SK-N-SH (cell line): ENCODE data around the gene TMOD2. TPM values are rescaled to one million over a fixed set of nuclear protein-coding genes. Genes with fewer than 3 reads are reported as not detected.

Experiments
- CTCF ChIA-PET: fragments of 300-600, 350-600 bp; formaldehyde crosslinking; extraction: SDS; loops from one replicate; lab custom pipeline; 2021; lab: Yijun Ruan, JAX
- POLR2A ChIA-PET: fragments of 350-600 bp; sonication (Branson Sonifier 250); formaldehyde crosslinking; extraction: SDS; loops from one replicate; lab custom pipeline; 2020; ENCODE audit warnings: antibody characterized with exemption, inconsistent platforms; lab: Yijun Ruan, JAX
- DNase-seq: peaks from one replicate; pipeline ENCODE4 v3.0.0; 2012
- H2AFZ ChIP-seq: fragments of 200-600 bp; sonication (generic); 2 replicates; pipeline ENCODE4 v1.8.1; 2016; ENCODE audit warnings: antibody characterized with exemption, mild to moderate bottlenecking, low read depth
- H3F3A ChIP-seq: fragments of 200-600 bp; sonication (generic); replicated peaks from 2 replicates; pipeline ENCODE3; 2016; ENCODE audit warnings: antibody characterized with exemption, mild to moderate bottlenecking; ENCODE audit not compliant: insufficient read depth
- H3K27ac ChIP-seq, 2 experiments: fragments of 200-500 bp in 1 of 2; fragments of 200-600 bp in 1 of 2; sonication (Bioruptor generic) in 1 of 2; sonication (generic), shearing (Covaris generic) in 1 of 2; 2 replicates each; pipeline versions ENCODE4 v1.5.1 to v1.6.1; 2014 to 2016; ENCODE audit warnings: low read depth in 2 of 2, inconsistent platforms in 1 of 2, low read length in 1 of 2, mild to moderate bottlenecking in 1 of 2, mixed read lengths in 1 of 2
- H3K27me3 ChIP-seq: fragments of 200-600 bp; sonication (generic), shearing (Covaris generic); 2 replicates; pipeline ENCODE4 v1.6.1; 2016; ENCODE audit warnings: mixed run types; ENCODE audit not compliant: insufficient read depth
- H3K36me3 ChIP-seq, 2 experiments: fragments of 200-500 bp in 1 of 2; fragments of 200-600 bp in 1 of 2; sonication (Bioruptor generic) in 1 of 2; sonication (generic) in 1 of 2; replicated peaks in 1 of 2; 2 replicates each; pipeline versions ENCODE3 to v1.5.1; 2014 to 2016; ENCODE audit warnings: low read length in 1 of 2, mild to moderate bottlenecking in 1 of 2; ENCODE audit not compliant: insufficient read depth in 2 of 2, control insufficient read depth in 1 of 2
- H3K4me1 ChIP-seq, 2 experiments: fragments of 200-500 bp in 1 of 2; fragments of 200-600 bp in 1 of 2; sonication (Bioruptor generic) in 1 of 2; sonication (generic), shearing (Covaris generic) in 1 of 2; 2 replicates each; pipeline versions ENCODE4 v1.5.1 to v1.6.1; 2014 to 2016; ENCODE audit warnings: low read depth in 1 of 2, low read length in 1 of 2, mixed run types in 1 of 2; ENCODE audit not compliant: insufficient read depth in 2 of 2, control insufficient read depth in 1 of 2
- H3K4me2 ChIP-seq: fragments of 200-600 bp; sonication (generic), shearing (Covaris generic); 2 replicates; pipeline ENCODE4 v1.6.1; 2017; ENCODE audit warnings: mixed run types
- H3K4me3 ChIP-seq, 2 experiments: fragments of 200-500 bp in 1 of 2; fragments of 200-600 bp in 1 of 2; sonication (Bioruptor generic) in 1 of 2; sonication (generic), shearing (Covaris generic) in 1 of 2; 2 replicates each; pipeline versions ENCODE4 v1.5.1 to v1.8.1; 2014 to 2016; ENCODE audit warnings: low read depth in 2 of 2, inconsistent platforms in 1 of 2, low read length in 1 of 2, mild to moderate bottlenecking in 1 of 2, mixed read lengths in 1 of 2, moderate library complexity in 1 of 2
- H3K79me2 ChIP-seq: fragments of 200-600 bp; sonication (generic); 2 replicates; pipeline ENCODE4 v1.8.1; 2017; ENCODE audit warnings: mild to moderate bottlenecking; ENCODE audit not compliant: insufficient read depth
- H3K9ac ChIP-seq: fragments of 200-600 bp; sonication (generic); 2 replicates; pipeline ENCODE4 v1.6.1; 2017; ENCODE audit warnings: mixed run types
- H3K9me2 ChIP-seq: fragments of 200-600 bp; sonication (generic); 2 replicates; pipeline ENCODE4 v1.6.1; 2017; ENCODE audit warnings: mixed run types
- H3K9me3 ChIP-seq: fragments of 200-600 bp; sonication (generic); 2 replicates; pipeline ENCODE4 v1.6.1; 2017; ENCODE audit warnings: mixed run types, mild to moderate bottlenecking, moderate library complexity
- H4K20me1 ChIP-seq: fragments of 200-600 bp; sonication (generic); 2 replicates; pipeline ENCODE4 v1.6.1; 2017; ENCODE audit warnings: mild to moderate bottlenecking, mixed run types; ENCODE audit not compliant: insufficient read depth
- CHD2 ChIP-seq: fragments of 150-350 bp; IDR thresholded peaks from 2 replicates; pipeline ENCODE4 v1.6.1; 2018; ENCODE audit warnings: low read length; ENCODE audit not compliant: partially characterized antibody
- ELF1 ChIP-seq: IDR thresholded peaks from 2 replicates; pipeline ENCODE4 v1.4.0; 2012
- EP300 ChIP-seq, 2 experiments: IDR thresholded peaks; 2 replicates each; pipeline versions ENCODE4 v1.4.0 to v1.6.1; 2012; ENCODE audit warnings: borderline replicate concordance in 1 of 2, low read depth in 1 of 2, low read length in 1 of 2
- FOSL2 ChIP-seq: IDR thresholded peaks from 2 replicates; pipeline ENCODE4 v1.4.0; 2012; ENCODE audit warnings: low read depth, mild to moderate bottlenecking, moderate library complexity, borderline replicate concordance
- FOXJ3 ChIP-seq: sonication (generic); formaldehyde crosslinking; IDR thresholded peaks from 2 replicates; pipeline ENCODE4 v1.5.1; 2020; ENCODE audit warnings: mild to moderate bottlenecking, missing genetic modification reagents
- JUND ChIP-seq: IDR thresholded peaks from 2 replicates; pipeline ENCODE4 v1.4.0; 2012
- MEF2A ChIP-seq: IDR thresholded peaks from 2 replicates; pipeline ENCODE4 v1.4.0; 2012; ENCODE audit warnings: low read depth, borderline replicate concordance
- MXI1 ChIP-seq: IDR thresholded peaks from 2 replicates; pipeline ENCODE4 v1.6.1; 2012; ENCODE audit warnings: mild to moderate bottlenecking, low read depth, low read length, improper control_type of control experiment
- NFIC ChIP-seq: IDR thresholded peaks from 2 replicates; pipeline ENCODE4 v1.4.0; 2012; ENCODE audit warnings: borderline replicate concordance
- RCOR1 ChIP-seq: fragments of 150-350 bp; IDR thresholded peaks from 2 replicates; pipeline ENCODE4 v1.6.1; 2017; ENCODE audit warnings: antibody characterized with exemption, low read length
- RXRA ChIP-seq: IDR thresholded peaks from 2 replicates; pipeline ENCODE4 v1.4.0; 2012; ENCODE audit warnings: low read depth, mild to moderate bottlenecking, borderline replicate concordance
- SMC3 ChIP-seq: IDR thresholded peaks from 2 replicates; pipeline ENCODE4 v1.6.1; 2012; ENCODE audit warnings: low read depth, low read length, improper control_type of control experiment
- TAF1 ChIP-seq: IDR thresholded peaks from 2 replicates; pipeline ENCODE4 v1.6.1; 2012; ENCODE audit warnings: low read depth, mild to moderate bottlenecking, low read length, moderate library complexity, borderline replicate concordance
- TEAD4 ChIP-seq: IDR thresholded peaks from 2 replicates; pipeline ENCODE4 v1.4.0; 2012; ENCODE audit warnings: mild to moderate bottlenecking, borderline replicate concordance; ENCODE audit not compliant: insufficient read depth
- WGBS: methylation state at CpG from one replicate; pipeline ENCODE4 v1.1.6; 2017; ENCODE audit warnings: low lambda C conversion rate; 5-methylcytosine and 5-hydroxymethylcytosine counted together
- polyA plus RNA-seq, 3 experiments: library from polyadenylated mRNA; depleted of rRNA; stranded (reverse); fragments of >200 nt; gene quantifications; 2 replicates each; pipeline ENCODE4 v1.2.3, GENCODE V29; 2012
- TF ChIP-seq, protein P1 (sequence below): fragments of 200-600 bp; sonication (generic); IDR thresholded peaks from 2 replicates; pipeline ENCODE4 v1.6.1; 2017; ENCODE audit warnings: antibody characterized with exemption, mild to moderate bottlenecking, moderate library complexity
- TF ChIP-seq, protein P2 (sequence below): IDR thresholded peaks from 2 replicates; pipeline ENCODE4 v1.6.1; 2012; ENCODE audit warnings: mild to moderate bottlenecking, low read depth, low read length, moderate library complexity
- TF ChIP-seq, protein P3 (sequence below): IDR thresholded peaks from 2 replicates; pipeline ENCODE4 v1.4.0; 2012; ENCODE audit warnings: low read depth, borderline replicate concordance
- TF ChIP-seq, protein P4 (sequence below): fragments of 150-350 bp; IDR thresholded peaks from 2 replicates; pipeline ENCODE4 v1.6.1; 2017; ENCODE audit warnings: antibody characterized with exemption, low read length, low read depth, borderline replicate concordance
- TF ChIP-seq, protein P5 (sequence below): fragments of 150-350 bp; IDR thresholded peaks from 2 replicates; pipeline ENCODE4 v1.6.1; 2016; ENCODE audit warnings: mild to moderate bottlenecking, low read depth, low read length
- TF ChIP-seq, protein P6 (sequence below): IDR thresholded peaks from 2 replicates; pipeline ENCODE4; 2012
- TF ChIP-seq, protein P7 (sequence below): IDR thresholded peaks from 2 replicates; pipeline ENCODE4 v1.4.0; 2012; ENCODE audit warnings: low read depth

The TMOD2 gene
- polyA plus RNA-seq, 1 of the 3 experiments (the other 2 are of a cell fraction) = 2.7 TPM

DNA sequence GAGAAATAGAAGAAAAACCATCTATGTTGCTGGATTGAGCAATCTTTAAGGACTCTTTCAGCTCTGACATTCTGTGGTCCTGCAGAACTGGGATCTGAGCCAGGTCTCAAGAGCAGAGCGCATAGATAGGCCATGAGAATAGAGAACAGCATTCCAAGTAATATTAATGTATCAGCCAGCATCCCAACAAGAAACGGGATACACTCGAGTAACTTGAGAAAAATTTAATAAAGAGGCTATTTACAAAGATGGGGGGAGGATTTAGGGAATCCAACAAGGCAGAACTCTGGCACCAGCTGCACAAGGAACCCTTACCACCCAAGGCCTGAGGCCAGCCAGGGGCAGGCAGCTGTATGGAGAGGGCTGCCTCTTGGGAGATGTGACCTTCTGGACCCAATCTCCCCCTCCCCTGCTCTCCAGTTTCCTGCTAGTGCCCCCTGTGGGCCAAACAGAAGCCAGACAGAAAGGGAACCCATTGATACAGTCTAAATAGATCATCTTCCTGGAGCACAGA is 8.2 kb downstream of the TMOD2 start:
- H3K27ac ChIP-seq = peak overlapping the region; percentile 80 to 82
- no peak for DNase-seq
- no peak overlapping the region for H3K9ac ChIP-seq
- ChIA-PET POLR2A (no interaction called here), CTCF (interaction anchor here (0.6 to 1.2 kb wide), 3 partner anchors 17 to 110 kb away, joined by 3 to 5 read pairs (median 3); no protein-coding TSS in a partner anchor)
- H3F3A ChIP-seq = peaks cover 21% of the 10 kb centered on the region
- H2AFZ ChIP-seq = no peak overlapping the region
- H3K4me2 ChIP-seq = peak overlapping the region; percentile 64; the same call in 1 of the 2 replicates
- no peaks in the 10 kb centered on the region for H3K27me3 ChIP-seq
- H3K79me2 ChIP-seq = peaks cover 22% of the 10 kb centered on the region; the same call in 1 of the 2 replicates
- peaks cover 5% of the 10 kb centered on the region; the same call in 1 of the 2 replicates for H4K20me1 ChIP-seq
- 14% methylated on average over 3 of the region's 3 CpGs for WGBS
- no peaks in the 10 kb centered on the region for H3K9me3 ChIP-seq
- H3K36me3 ChIP-seq = no peaks in the 10 kb centered on the region
- H3K9me2 ChIP-seq = no peaks in the 10 kb centered on the region
- peaks cover 11 to 18% of the 10 kb centered on the region in 2 experiments for H3K4me1 ChIP-seq
- H3K4me3 ChIP-seq = no peak overlapping the region
- TF ChIP-seq RCOR1 (no peak), FOSL2 (peak; percentile 21; the same call in 1 of the 2 replicates), MXI1 (no peak), CHD2 (no peak), ELF1 (peak; percentile 10; the same call in 1 of the 2 replicates), EP300 (IDR thresholded peaks at IDR 0.05; ENCODE audit: borderline replicate concordance in 1 of 2, low read depth in 1 of 2, low read length in 1 of 2) (peak; percentile 6 to 79; a peak in 2 of 4 replicates), TAF1 (no peak), FOXJ3 (no peak), TEAD4 (peak; percentile 77; the same call in 1 of the 2 replicates), RXRA (peak; percentile 39; the same call in 1 of the 2 replicates), NFIC (peak; percentile 93), JUND (peak; percentile 52; the same call in 1 of the 2 replicates), SMC3 (0 out of 2 replicates have a peak, but pooled peaks have one; percentile 18), MEF2A (no peak)
- TF ChIP-seq, protein P1, sequence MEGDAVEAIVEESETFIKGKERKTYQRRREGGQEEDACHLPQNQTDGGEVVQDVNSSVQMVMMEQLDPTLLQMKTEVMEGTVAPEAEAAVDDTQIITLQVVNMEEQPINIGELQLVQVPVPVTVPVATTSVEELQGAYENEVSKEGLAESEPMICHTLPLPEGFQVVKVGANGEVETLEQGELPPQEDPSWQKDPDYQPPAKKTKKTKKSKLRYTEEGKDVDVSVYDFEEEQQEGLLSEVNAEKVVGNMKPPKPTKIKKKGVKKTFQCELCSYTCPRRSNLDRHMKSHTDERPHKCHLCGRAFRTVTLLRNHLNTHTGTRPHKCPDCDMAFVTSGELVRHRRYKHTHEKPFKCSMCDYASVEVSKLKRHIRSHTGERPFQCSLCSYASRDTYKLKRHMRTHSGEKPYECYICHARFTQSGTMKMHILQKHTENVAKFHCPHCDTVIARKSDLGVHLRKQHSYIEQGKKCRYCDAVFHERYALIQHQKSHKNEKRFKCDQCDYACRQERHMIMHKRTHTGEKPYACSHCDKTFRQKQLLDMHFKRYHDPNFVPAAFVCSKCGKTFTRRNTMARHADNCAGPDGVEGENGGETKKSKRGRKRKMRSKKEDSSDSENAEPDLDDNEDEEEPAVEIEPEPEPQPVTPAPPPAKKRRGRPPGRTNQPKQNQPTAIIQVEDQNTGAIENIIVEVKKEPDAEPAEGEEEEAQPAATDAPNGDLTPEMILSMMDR = peak; percentile 66
- TF ChIP-seq, protein P2, sequence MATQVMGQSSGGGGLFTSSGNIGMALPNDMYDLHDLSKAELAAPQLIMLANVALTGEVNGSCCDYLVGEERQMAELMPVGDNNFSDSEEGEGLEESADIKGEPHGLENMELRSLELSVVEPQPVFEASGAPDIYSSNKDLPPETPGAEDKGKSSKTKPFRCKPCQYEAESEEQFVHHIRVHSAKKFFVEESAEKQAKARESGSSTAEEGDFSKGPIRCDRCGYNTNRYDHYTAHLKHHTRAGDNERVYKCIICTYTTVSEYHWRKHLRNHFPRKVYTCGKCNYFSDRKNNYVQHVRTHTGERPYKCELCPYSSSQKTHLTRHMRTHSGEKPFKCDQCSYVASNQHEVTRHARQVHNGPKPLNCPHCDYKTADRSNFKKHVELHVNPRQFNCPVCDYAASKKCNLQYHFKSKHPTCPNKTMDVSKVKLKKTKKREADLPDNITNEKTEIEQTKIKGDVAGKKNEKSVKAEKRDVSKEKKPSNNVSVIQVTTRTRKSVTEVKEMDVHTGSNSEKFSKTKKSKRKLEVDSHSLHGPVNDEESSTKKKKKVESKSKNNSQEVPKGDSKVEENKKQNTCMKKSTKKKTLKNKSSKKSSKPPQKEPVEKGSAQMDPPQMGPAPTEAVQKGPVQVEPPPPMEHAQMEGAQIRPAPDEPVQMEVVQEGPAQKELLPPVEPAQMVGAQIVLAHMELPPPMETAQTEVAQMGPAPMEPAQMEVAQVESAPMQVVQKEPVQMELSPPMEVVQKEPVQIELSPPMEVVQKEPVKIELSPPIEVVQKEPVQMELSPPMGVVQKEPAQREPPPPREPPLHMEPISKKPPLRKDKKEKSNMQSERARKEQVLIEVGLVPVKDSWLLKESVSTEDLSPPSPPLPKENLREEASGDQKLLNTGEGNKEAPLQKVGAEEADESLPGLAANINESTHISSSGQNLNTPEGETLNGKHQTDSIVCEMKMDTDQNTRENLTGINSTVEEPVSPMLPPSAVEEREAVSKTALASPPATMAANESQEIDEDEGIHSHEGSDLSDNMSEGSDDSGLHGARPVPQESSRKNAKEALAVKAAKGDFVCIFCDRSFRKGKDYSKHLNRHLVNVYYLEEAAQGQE = 0 out of 2 replicates have a peak, but pooled peaks have one; percentile 2
- TF ChIP-seq, protein P3, sequence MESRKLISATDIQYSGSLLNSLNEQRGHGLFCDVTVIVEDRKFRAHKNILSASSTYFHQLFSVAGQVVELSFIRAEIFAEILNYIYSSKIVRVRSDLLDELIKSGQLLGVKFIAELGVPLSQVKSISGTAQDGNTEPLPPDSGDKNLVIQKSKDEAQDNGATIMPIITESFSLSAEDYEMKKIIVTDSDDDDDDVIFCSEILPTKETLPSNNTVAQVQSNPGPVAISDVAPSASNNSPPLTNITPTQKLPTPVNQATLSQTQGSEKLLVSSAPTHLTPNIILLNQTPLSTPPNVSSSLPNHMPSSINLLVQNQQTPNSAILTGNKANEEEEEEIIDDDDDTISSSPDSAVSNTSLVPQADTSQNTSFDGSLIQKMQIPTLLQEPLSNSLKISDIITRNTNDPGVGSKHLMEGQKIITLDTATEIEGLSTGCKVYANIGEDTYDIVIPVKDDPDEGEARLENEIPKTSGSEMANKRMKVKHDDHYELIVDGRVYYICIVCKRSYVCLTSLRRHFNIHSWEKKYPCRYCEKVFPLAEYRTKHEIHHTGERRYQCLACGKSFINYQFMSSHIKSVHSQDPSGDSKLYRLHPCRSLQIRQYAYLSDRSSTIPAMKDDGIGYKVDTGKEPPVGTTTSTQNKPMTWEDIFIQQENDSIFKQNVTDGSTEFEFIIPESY = no peak
- TF ChIP-seq, protein P4, sequence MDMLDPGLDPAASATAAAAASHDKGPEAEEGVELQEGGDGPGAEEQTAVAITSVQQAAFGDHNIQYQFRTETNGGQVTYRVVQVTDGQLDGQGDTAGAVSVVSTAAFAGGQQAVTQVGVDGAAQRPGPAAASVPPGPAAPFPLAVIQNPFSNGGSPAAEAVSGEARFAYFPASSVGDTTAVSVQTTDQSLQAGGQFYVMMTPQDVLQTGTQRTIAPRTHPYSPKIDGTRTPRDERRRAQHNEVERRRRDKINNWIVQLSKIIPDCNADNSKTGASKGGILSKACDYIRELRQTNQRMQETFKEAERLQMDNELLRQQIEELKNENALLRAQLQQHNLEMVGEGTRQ = no peak
- TF ChIP-seq, protein P5, sequence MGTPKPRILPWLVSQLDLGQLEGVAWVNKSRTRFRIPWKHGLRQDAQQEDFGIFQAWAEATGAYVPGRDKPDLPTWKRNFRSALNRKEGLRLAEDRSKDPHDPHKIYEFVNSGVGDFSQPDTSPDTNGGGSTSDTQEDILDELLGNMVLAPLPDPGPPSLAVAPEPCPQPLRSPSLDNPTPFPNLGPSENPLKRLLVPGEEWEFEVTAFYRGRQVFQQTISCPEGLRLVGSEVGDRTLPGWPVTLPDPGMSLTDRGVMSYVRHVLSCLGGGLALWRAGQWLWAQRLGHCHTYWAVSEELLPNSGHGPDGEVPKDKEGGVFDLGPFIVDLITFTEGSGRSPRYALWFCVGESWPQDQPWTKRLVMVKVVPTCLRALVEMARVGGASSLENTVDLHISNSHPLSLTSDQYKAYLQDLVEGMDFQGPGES = no peak
- TF ChIP-seq, protein P6, sequence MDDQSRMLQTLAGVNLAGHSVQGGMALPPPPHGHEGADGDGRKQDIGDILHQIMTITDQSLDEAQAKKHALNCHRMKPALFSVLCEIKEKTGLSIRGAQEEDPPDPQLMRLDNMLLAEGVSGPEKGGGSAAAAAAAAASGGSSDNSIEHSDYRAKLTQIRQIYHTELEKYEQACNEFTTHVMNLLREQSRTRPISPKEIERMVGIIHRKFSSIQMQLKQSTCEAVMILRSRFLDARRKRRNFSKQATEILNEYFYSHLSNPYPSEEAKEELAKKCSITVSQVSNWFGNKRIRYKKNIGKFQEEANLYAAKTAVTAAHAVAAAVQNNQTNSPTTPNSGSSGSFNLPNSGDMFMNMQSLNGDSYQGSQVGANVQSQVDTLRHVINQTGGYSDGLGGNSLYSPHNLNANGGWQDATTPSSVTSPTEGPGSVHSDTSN = peak; percentile 62
- TF ChIP-seq, protein P7, sequence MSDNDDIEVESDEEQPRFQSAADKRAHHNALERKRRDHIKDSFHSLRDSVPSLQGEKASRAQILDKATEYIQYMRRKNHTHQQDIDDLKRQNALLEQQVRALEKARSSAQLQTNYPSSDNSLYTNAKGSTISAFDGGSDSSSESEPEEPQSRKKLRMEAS = peak; percentile 20; the same call in 1 of the 2 replicates
